Ishikawa (cell line): ENCODE results near the gene PDE6A.

Experiments used
- RAD21 ChIP-seq: IDR thresholded peaks from 2 replicates; pipeline ENCODE4 v1.6.1; 2012; ENCODE audit warnings: low read depth
- TAF1 ChIP-seq: IDR thresholded peaks from 2 replicates; pipeline ENCODE4 v1.6.1; 2012; ENCODE audit warnings: low read depth, mild to moderate bottlenecking
- TF ChIP-seq, protein P1 (sequence below): IDR thresholded peaks from 2 replicates; pipeline ENCODE4 v1.6.1; 2012
- TF ChIP-seq, protein P2 (sequence below): IDR thresholded peaks from 2 replicates; pipeline ENCODE4 v1.6.1; 2012

DNA sequence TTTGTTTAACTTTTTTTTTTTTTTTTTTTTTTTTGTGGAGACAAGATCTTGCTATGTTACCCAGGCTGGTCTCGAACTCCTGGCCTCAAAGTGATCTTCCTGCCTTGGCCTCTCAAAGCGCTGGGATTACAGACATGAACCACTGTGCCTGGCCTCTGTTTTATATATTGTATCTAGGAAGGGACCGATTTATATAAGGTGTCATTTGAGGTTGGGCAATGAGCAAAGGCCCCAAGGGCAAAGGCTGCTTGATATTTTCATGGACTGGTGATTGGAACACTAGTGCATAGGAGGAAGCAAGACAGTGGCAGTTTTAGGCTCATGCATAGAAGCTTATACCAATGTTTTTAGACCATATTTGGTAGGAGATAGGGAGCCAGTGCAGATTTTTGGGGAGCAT is 19.1 kb upstream of the PDE6A start:
- no peak for TF ChIP-seq TAF1
- TF ChIP-seq, protein P1, sequence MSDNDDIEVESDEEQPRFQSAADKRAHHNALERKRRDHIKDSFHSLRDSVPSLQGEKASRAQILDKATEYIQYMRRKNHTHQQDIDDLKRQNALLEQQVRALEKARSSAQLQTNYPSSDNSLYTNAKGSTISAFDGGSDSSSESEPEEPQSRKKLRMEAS: no peak
- TF ChIP-seq, protein P2, sequence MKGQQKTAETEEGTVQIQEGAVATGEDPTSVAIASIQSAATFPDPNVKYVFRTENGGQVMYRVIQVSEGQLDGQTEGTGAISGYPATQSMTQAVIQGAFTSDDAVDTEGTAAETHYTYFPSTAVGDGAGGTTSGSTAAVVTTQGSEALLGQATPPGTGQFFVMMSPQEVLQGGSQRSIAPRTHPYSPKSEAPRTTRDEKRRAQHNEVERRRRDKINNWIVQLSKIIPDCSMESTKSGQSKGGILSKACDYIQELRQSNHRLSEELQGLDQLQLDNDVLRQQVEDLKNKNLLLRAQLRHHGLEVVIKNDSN: no peak
- no peak for TF ChIP-seq RAD21
